Endothelial cell (in vitro differentiated cells): ENCODE results near the gene P3H2. TPM values are rescaled to one million over a fixed set of nuclear protein-coding genes. Genes with fewer than 3 reads are reported as not detected.
"Not testable (repeated sequence)": the region's sequence is repeated elsewhere in the genome, so short reads cannot be mapped to it uniquely, and the experiment has no call there.

Experiments used
- DNase-seq: peaks from one replicate; pipeline ENCODE4 v3.0.0; 2021; ENCODE audit warnings: low spot score
- H3K27ac Mint-ChIP-seq: one replicate; pipeline ENCODE4 v1.8.0; 2021; ENCODE audit warnings: mixed read lengths, inconsistent platforms; ENCODE audit not compliant: unreplicated experiment
- H3K27me3 Mint-ChIP-seq: one replicate; pipeline ENCODE4 v1.8.0; 2021; ENCODE audit warnings: mild to moderate bottlenecking, moderate library complexity, mixed read lengths, inconsistent platforms; ENCODE audit not compliant: unreplicated experiment
- H3K36me3 Mint-ChIP-seq: one replicate; pipeline ENCODE4 v1.8.0; 2021; ENCODE audit warnings: mild to moderate bottlenecking, low read depth, mixed read lengths, inconsistent platforms; ENCODE audit not compliant: unreplicated experiment
- H3K4me1 Mint-ChIP-seq: one replicate; pipeline ENCODE4 v1.8.0; 2021; ENCODE audit warnings: mild to moderate bottlenecking, mixed read lengths, inconsistent platforms; ENCODE audit not compliant: unreplicated experiment
- H3K4me3 Mint-ChIP-seq: one replicate; pipeline ENCODE4 v1.8.0; 2021; ENCODE audit warnings: mild to moderate bottlenecking, mixed read lengths, inconsistent platforms; ENCODE audit not compliant: unreplicated experiment
- H3K9me3 Mint-ChIP-seq: one replicate; pipeline ENCODE4 v1.8.0; 2021; ENCODE audit warnings: mixed read lengths, inconsistent platforms; ENCODE audit not compliant: unreplicated experiment
- CTCF ChIP-seq: fragments of 200-600 bp; sonication (generic); IDR thresholded peaks from one replicate; pipeline ENCODE4 v1.5.0; 2021; ENCODE audit warnings: antibody characterized with exemption; ENCODE audit not compliant: unreplicated experiment
- total RNA-seq: library from RNA; stranded (reverse); fragmentation: NEBNext Ultra II Directional; extraction: Animal tissue kit (Norgen Biotek cat#: 25700); gene quantifications from one replicate; pipeline ENCODE4 v1.2.1, GENCODE V29; 2021; ENCODE audit not compliant: unreplicated experiment

The P3H2 gene
- total RNA-seq, 1 donor from 2014 or later, result 1.5 TPM

GRCh38 chr3:190166948-190167347 is 46.3 kb upstream of the P3H2 start:
- Mint-ChIP-seq H3K36me3 (no peaks in the 10 kb centered on the region), H3K4me3 (no peak overlapping the region), H3K27me3 (no peaks in the 10 kb centered on the region), H3K9me3 (no peaks in the 10 kb centered on the region), H3K4me1 (peaks cover 21% of the 10 kb centered on the region), H3K27ac (no peak overlapping the region)
- no peak for TF ChIP-seq CTCF
- no peak for DNase-seq

- no peak for TF ChIP-seq CTCF
- no peak overlapping the region for H3K27ac Mint-ChIP-seq
- H3K4me3 Mint-ChIP-seq, result no peak overlapping the region
- no peaks in the 10 kb centered on the region for H3K9me3 Mint-ChIP-seq
- H3K27me3 Mint-ChIP-seq, result no peaks in the 10 kb centered on the region
- H3K36me3 Mint-ChIP-seq, result no peaks in the 10 kb centered on the region
- peaks cover 21% of the 10 kb centered on the region for H3K4me1 Mint-ChIP-seq
- DNase-seq, result no peak
Observed at GRCh38 chr3:190165253-190165652, 44.6 kb upstream of the P3H2 start.

GRCh38 chr3:190162013-190162412 is 41.3 kb upstream of the P3H2 start:
- not testable (repeated sequence) for H3K4me1 Mint-ChIP-seq, DNase-seq, H3K36me3 Mint-ChIP-seq, H3K27ac Mint-ChIP-seq, H3K4me3 Mint-ChIP-seq, H3K9me3 Mint-ChIP-seq, H3K27me3 Mint-ChIP-seq

- Mint-ChIP-seq H3K4me1 (no peaks in the 10 kb centered on the region), H3K27ac (no peak overlapping the region), H3K9me3 (no peaks in the 10 kb centered on the region), H3K27me3 (no peaks in the 10 kb centered on the region), H3K4me3 (no peak overlapping the region), H3K36me3 (no peaks in the 10 kb centered on the region)
- DNase-seq, result no peak
- TF ChIP-seq CTCF, result no peak
Observed at GRCh38 chr3:190159902-190160435, 39.3 kb upstream of the P3H2 start.

- H3K9me3 Mint-ChIP-seq, result no peaks in the 10 kb centered on the region
- H3K36me3 Mint-ChIP-seq, result no peaks in the 10 kb centered on the region
- H3K4me3 Mint-ChIP-seq, result no peak overlapping the region
- H3K27ac Mint-ChIP-seq, result no peak overlapping the region
- no peaks in the 10 kb centered on the region for H3K27me3 Mint-ChIP-seq
- no peaks in the 10 kb centered on the region for H3K4me1 Mint-ChIP-seq
- no peak for TF ChIP-seq CTCF
- DNase-seq, result no peak
Observed at GRCh38 chr3:190158261-190158660, 37.6 kb upstream of the P3H2 start.
